ENCODE results near the gene TAP2.

The TAP2 gene

DNA sequence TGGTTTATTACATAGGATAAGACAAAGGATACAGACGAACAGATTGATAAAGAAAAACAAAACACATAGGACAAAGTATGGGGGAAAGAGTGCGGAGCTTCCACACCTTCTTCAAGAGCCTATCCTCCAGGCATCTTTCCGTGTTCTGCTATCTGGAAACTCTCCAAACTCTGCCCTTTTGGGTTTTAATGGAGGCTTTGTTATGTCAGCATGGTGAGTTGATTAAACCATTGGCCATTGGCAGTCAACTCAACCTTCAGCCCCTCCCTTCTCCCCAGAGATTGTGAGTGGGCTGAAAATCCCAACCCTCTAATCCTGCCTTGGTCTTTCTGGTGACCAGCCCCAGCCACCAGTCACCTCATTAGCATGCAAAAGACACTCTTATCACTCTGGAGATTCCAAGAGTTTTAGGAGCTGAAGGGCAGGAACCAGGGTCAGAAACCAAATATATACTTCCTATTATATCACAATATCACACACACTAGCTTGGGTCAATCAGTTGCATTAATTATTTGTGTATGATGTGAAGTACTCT, 45.6 kb downstream of the TAP2 start:
- DNase-seq (ENCODE audit: low read depth in 2 of 2) = no peak

DNA sequence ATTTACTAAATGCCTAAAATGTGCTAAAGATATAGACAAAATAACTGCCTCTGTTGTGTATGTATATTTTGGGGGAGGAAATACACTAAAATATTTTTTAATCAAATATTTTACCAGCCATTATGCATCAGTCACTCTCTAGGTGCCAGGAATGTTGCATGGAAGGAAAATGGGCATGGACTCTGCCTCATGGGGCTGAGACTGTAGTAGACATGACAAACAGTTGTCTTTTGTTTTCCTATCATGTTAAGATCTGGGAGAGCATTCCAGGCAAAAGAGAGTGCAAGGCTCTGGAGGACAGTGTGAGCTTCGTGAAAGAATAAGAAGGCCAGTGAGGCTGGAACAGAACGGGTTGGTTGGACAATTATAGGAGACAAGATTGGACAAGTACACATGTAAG, 48.2 kb downstream of the TAP2 start:
- no peak for DNase-seq (ENCODE audit: low read depth in 2 of 2)
